Caco-2 (cell line): ENCODE data around the gene PEAK3. TPM values are rescaled to one million over a fixed set of nuclear protein-coding genes. Genes with fewer than 3 reads are reported as not detected.

Experiments
- BruUV-seq: library from RNA; stranded (reverse); fragments of 400-500 nt; replicated peaks from 2 replicates; lab custom pipeline; 2021; lab: Mats Ljungman, UMichigan
- CTCF ChIA-PET: fragments of 300-600 bp; sonication (Branson Sonifier 250); formaldehyde crosslinking; loops from one replicate; lab custom pipeline; 2022; ENCODE audit warnings: antibody characterized with exemption; lab: Charles Lee
- POLR2A ChIA-PET: fragments of 300-600 bp; sonication (Branson Sonifier 250); formaldehyde crosslinking; loops from one replicate; lab custom pipeline; 2022; ENCODE audit warnings: antibody characterized with exemption; lab: Charles Lee
- DNase-seq, 2 experiments: peaks; one replicate each; pipeline versions ENCODE4 v3.0.0 to v3.0.0-alpha.2; 2020 to 2022
- H3K27me3 ChIP-seq: replicated peaks from 2 replicates; pipeline ENCODE4 v1.6.0; 2011; ENCODE audit warnings: low read length; ENCODE audit not compliant: control insufficient read depth, insufficient read depth
- H3K36me3 ChIP-seq: 2 replicates; pipeline ENCODE4 v1.5.1; 2011; ENCODE audit warnings: low read length; ENCODE audit not compliant: control insufficient read depth, insufficient read depth
- H3K4me1 ChIP-seq: fragments of 250-450 bp; sonication (Bioruptor Pico); 2 replicates; pipeline ENCODE4 v1.5.1; 2020; ENCODE audit warnings: mild to moderate bottlenecking
- H3K4me3 ChIP-seq: 2 replicates; pipeline ENCODE4 v1.5.1; 2011; ENCODE audit warnings: low read depth, mild to moderate bottlenecking, control low read depth, low read length
- H3K9me3 ChIP-seq: fragments of 250-450 bp; sonication (Bioruptor Pico); 2 replicates; pipeline ENCODE4 v1.5.1; 2020; ENCODE audit warnings: mild to moderate bottlenecking, moderate library complexity
- H3K27ac Mint-ChIP-seq: one replicate; pipeline ENCODE4 v1.8.0; 2022; ENCODE audit warnings: mixed read lengths; ENCODE audit not compliant: unreplicated experiment
- H3K27me3 Mint-ChIP-seq: one replicate; pipeline ENCODE4 v1.8.0; 2022; ENCODE audit warnings: mixed read lengths; ENCODE audit not compliant: insufficient read depth, unreplicated experiment
- H3K36me3 Mint-ChIP-seq: one replicate; pipeline ENCODE4 v1.8.0; 2022; ENCODE audit warnings: mild to moderate bottlenecking, mixed read lengths; ENCODE audit not compliant: insufficient read depth, unreplicated experiment
- H3K4me1 Mint-ChIP-seq: one replicate; pipeline ENCODE4 v1.8.0; 2022; ENCODE audit warnings: low read depth, mixed read lengths; ENCODE audit not compliant: unreplicated experiment
- H3K4me3 Mint-ChIP-seq: one replicate; pipeline ENCODE4 v1.8.0; 2022; ENCODE audit warnings: mild to moderate bottlenecking, moderate library complexity, mixed read lengths; ENCODE audit not compliant: unreplicated experiment
- H3K9me3 Mint-ChIP-seq: one replicate; pipeline ENCODE4 v1.8.0; 2022; ENCODE audit warnings: mixed read lengths; ENCODE audit not compliant: unreplicated experiment
- intact Hi-C: fragments of 100-400 bp; cut with micrococcal nuclease; formaldehyde crosslinking; loops from one replicate; pipeline ENCODE4 v1.10.0; 2022; ENCODE audit not compliant: unreplicated experiment
- total RNA-seq: library from RNA; stranded (reverse); gene quantifications from 2 replicates; pipeline ENCODE4 v1.2.3, GENCODE V29; 2022
- TF ChIP-seq, protein P1 (sequence below), 2 experiments: fragments of 200-600 bp in 1 of 2; IDR thresholded peaks; 1 replicate in 1 of 2; 2 replicates in 1 of 2; pipeline versions ENCODE4 v1.5.1 to v1.8.0; 2011 to 2022; ENCODE audit warnings: antibody characterized with exemption in 1 of 2, control low read depth in 1 of 2, inconsistent platforms in 1 of 2, low read depth in 1 of 2, low read length in 1 of 2, mild to moderate bottlenecking in 1 of 2, moderate library complexity in 1 of 2; ENCODE audit not compliant: insufficient read depth in 1 of 2, severe bottlenecking in 1 of 2, unreplicated experiment in 1 of 2

Gene PEAK3
- total RNA-seq, 1 experiment from 2014 or later, result not detected

DNA sequence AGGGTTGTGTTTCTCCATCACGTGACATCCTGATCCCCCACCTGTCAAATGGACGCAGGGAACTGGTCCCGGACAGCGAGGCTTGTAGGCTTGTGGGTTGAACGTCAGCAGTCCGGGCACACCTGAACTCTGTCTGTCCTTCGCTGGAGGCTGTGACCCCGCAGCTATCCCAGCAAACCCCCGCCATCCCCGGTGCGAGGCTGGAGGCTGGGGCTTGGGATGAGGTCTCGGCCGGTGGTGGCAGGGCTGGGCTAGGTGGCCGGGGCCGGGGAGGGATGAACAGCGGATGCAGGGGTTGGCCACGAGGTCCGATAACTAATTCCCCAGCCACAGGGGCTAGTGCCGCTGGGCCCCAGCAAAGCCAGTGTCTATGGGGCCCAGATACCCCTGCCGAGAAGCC is 37.6 kb upstream of the PEAK3 start:
- CTCF ChIA-PET, result no interaction called here
- POLR2A ChIA-PET, result no interaction called here
- intact Hi-C loops, result loop anchor here (5.0 kb wide), 1 partner anchor 82 kb away; the partner anchor contains the start of genes PLEKHJ1 and SF3A2

DNA sequence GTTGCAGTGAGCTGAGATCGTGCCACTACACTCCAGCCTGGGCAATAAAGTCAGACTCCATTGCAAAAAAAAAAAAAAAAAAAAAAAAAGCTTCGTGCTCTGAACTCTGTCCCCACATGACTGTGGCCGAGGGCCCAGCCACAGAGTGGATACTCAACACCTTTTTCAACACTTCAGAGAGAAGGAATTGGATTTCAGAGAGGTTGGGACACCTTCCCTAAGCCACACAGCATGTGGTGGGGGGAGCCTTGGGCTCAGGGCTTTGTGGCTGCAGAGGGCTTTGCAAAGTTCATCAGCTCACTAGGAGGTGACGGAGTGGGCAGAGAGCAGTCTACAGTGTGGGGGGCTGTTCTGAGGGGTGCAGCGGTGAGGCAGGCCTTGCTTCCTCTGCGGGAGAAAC is 36.9 kb upstream of the PEAK3 start:
- H3K27ac Mint-ChIP-seq, result no peak overlapping the region
- no TSS peak for BruUV-seq
- Histone ChIP-seq H3K36me3 (no peaks in the 10 kb centered on the region), H3K9me3 (no peaks in the 10 kb centered on the region), H3K4me3 (no peak overlapping the region), H3K4me1 (no peaks in the 10 kb centered on the region), H3K27me3 (no peaks in the 10 kb centered on the region)
- no peaks in the 10 kb centered on the region for H3K4me1 Mint-ChIP-seq
- ChIA-PET POLR2A (interaction anchor here (0.6 kb wide), 1 partner anchor 9 kb away, joined by 3 read pairs; the partner anchor contains the start of gene LSM7), CTCF (interaction anchor here (0.5 kb wide), 1 partner anchor 1305 kb away, joined by 3 read pairs; no protein-coding TSS in a partner anchor)
- peaks cover 13% of the 10 kb centered on the region for H3K9me3 Mint-ChIP-seq
- intact Hi-C loops, result loop anchor here (5.0 kb wide), 1 partner anchor 82 kb away; the partner anchor contains the start of genes PLEKHJ1 and SF3A2
- DNase-seq, result no peak
- TF ChIP-seq, protein P1, sequence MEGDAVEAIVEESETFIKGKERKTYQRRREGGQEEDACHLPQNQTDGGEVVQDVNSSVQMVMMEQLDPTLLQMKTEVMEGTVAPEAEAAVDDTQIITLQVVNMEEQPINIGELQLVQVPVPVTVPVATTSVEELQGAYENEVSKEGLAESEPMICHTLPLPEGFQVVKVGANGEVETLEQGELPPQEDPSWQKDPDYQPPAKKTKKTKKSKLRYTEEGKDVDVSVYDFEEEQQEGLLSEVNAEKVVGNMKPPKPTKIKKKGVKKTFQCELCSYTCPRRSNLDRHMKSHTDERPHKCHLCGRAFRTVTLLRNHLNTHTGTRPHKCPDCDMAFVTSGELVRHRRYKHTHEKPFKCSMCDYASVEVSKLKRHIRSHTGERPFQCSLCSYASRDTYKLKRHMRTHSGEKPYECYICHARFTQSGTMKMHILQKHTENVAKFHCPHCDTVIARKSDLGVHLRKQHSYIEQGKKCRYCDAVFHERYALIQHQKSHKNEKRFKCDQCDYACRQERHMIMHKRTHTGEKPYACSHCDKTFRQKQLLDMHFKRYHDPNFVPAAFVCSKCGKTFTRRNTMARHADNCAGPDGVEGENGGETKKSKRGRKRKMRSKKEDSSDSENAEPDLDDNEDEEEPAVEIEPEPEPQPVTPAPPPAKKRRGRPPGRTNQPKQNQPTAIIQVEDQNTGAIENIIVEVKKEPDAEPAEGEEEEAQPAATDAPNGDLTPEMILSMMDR (IDR thresholded peaks at IDR 0.05; ENCODE audit: insufficient read depth in 1 of 2, low read depth in 1 of 2, low read length in 1 of 2, severe bottlenecking in 1 of 2, unreplicated experiment in 1 of 2), result no peak
- H3K36me3 Mint-ChIP-seq, result peaks cover 9% of the 10 kb centered on the region
- H3K4me3 Mint-ChIP-seq, result no peak overlapping the region
- H3K27me3 Mint-ChIP-seq, result no peaks in the 10 kb centered on the region

More for the DNA sequence above, 37.6 kb upstream of the PEAK3 start:
- H3K9me3 ChIP-seq, result no peaks in the 10 kb centered on the region
- no peak for DNase-seq
- BruUV-seq, result no TSS peak
- H3K4me3 ChIP-seq, result no peak overlapping the region
- H3K4me3 Mint-ChIP-seq, result no peak overlapping the region
- H3K36me3 ChIP-seq, result no peaks in the 10 kb centered on the region
- peaks cover 8% of the 10 kb centered on the region for H3K9me3 Mint-ChIP-seq
- peaks cover 9% of the 10 kb centered on the region for H3K36me3 Mint-ChIP-seq
- no peaks in the 10 kb centered on the region for H3K4me1 Mint-ChIP-seq
- no peaks in the 10 kb centered on the region for H3K4me1 ChIP-seq
- no peaks in the 10 kb centered on the region for H3K27me3 ChIP-seq
- no peaks in the 10 kb centered on the region for H3K27me3 Mint-ChIP-seq
- H3K27ac Mint-ChIP-seq, result no peak overlapping the region
- TF ChIP-seq, protein P1 (IDR thresholded peaks at IDR 0.05; ENCODE audit: insufficient read depth in 1 of 2, low read depth in 1 of 2, low read length in 1 of 2, severe bottlenecking in 1 of 2, unreplicated experiment in 1 of 2), result no peak

GRCh38 chr19:2317756-2318155 is 35.8 kb upstream of the PEAK3 start:
- intact Hi-C loops, result loop anchor here (5.0 kb wide), 1 partner anchor 80 kb away; the partner anchor contains the start of genes PLEKHJ1 and SF3A2
- no peaks in the 10 kb centered on the region for H3K4me1 ChIP-seq
- no peak for DNase-seq
- BruUV-seq, result no TSS peak
- Mint-ChIP-seq H3K9me3 (peaks cover 13% of the 10 kb centered on the region), H3K27ac (no peak overlapping the region), H3K27me3 (no peaks in the 10 kb centered on the region), H3K4me3 (no peak overlapping the region), H3K4me1 (no peaks in the 10 kb centered on the region), H3K36me3 (peaks cover 6% of the 10 kb centered on the region)
- H3K9me3 ChIP-seq, result no peaks in the 10 kb centered on the region
- H3K36me3 ChIP-seq, result no peaks in the 10 kb centered on the region
- no peak overlapping the region for H3K4me3 ChIP-seq
- ChIA-PET POLR2A (no interaction called here), CTCF (no interaction called here)
- TF ChIP-seq, protein P1 (IDR thresholded peaks at IDR 0.05; ENCODE audit: insufficient read depth in 1 of 2, low read depth in 1 of 2, low read length in 1 of 2, severe bottlenecking in 1 of 2, unreplicated experiment in 1 of 2), result no peak
- H3K27me3 ChIP-seq, result no peaks in the 10 kb centered on the region
